ENCODE results near the gene PACS1.
A peak's percentile ranks its signal among the peaks of the same experiment; 100 is the strongest.

Gene PACS1

GRCh38 chr11:66267039-66267378 is 196.9 kb downstream of the PACS1 start:
- Histone ChIP-seq H3K4me3 (ENCODE audit: low read length) (no peak overlapping the region), H3K27ac (ENCODE audit: low read depth, low read length) (no peak overlapping the region), H3K23ac (ENCODE audit: low read length) (no peak overlapping the region), H2AK5ac (ENCODE audit: low read length) (no peak overlapping the region), H3K4me1 (ENCODE audit: control insufficient read depth, low read depth, low read length) (no peaks in the 10 kb centered on the region), H3K9ac (ENCODE audit: low read length) (peak overlapping the region; percentile 22), H3K79me1 (ENCODE audit: low read length) (peaks cover 6% of the 10 kb centered on the region), H2BK120ac (ENCODE audit: low read depth, low read length) (no peak overlapping the region), H3K4ac (ENCODE audit: low read depth, low read length) (no peak overlapping the region), H3K4me2 (ENCODE audit: low read length) (no peak overlapping the region), H2BK15ac (replicated peaks; ENCODE audit: low read depth) (no peak overlapping the region), H3K79me2 (ENCODE audit: control insufficient read depth, insufficient read depth, low read length) (peaks cover 6% of the 10 kb centered on the region), H4K5ac (ENCODE audit: low read length) (no peak overlapping the region), H3K18ac (ENCODE audit: low read length) (no peak overlapping the region), H3K36me3 (ENCODE audit: control insufficient read depth, insufficient read depth, low read length) (peaks cover 8% of the 10 kb centered on the region), H2BK5ac (ENCODE audit: low read length) (no peak overlapping the region), H3K27me3 (ENCODE audit: insufficient read depth, low read length, poor library complexity) (no peaks in the 10 kb centered on the region), H4K8ac (ENCODE audit: low read depth, low read length) (no peak overlapping the region), H3K56ac (ENCODE audit: low read length) (peak overlapping the region; percentile 42)
- WGBS (ENCODE audit: extremely low coverage, insufficient coverage, low lambda C conversion rate) = no CpG with 5 or more reads among the region's 13 CpGs
- DNase-seq = no peak

- Histone ChIP-seq H3K56ac (ENCODE audit: low read length) (peak overlapping the region; percentile 73), H2BK15ac (replicated peaks; ENCODE audit: low read depth) (no peak overlapping the region), H3K79me1 (ENCODE audit: low read length) (peaks cover 6% of the 10 kb centered on the region), H3K9ac (ENCODE audit: low read length) (peak overlapping the region; percentile 69), H3K27ac (ENCODE audit: low read depth, low read length) (peak overlapping the region; percentile 42), H3K79me2 (ENCODE audit: control insufficient read depth, insufficient read depth, low read length) (peaks cover 6% of the 10 kb centered on the region), H3K36me3 (ENCODE audit: control insufficient read depth, insufficient read depth, low read length) (peaks cover 9% of the 10 kb centered on the region), H3K18ac (ENCODE audit: low read length) (peak overlapping the region; percentile 61), H3K4me1 (ENCODE audit: control insufficient read depth, low read depth, low read length) (no peaks in the 10 kb centered on the region), H3K4ac (ENCODE audit: low read depth, low read length) (peak overlapping the region; percentile 72), H2BK5ac (ENCODE audit: low read length) (no peak overlapping the region), H2AK5ac (ENCODE audit: low read length) (no peak overlapping the region), H4K5ac (ENCODE audit: low read length) (no peak overlapping the region), H3K23ac (ENCODE audit: low read length) (no peak overlapping the region), H4K8ac (ENCODE audit: low read depth, low read length) (no peak overlapping the region), H2BK120ac (ENCODE audit: low read depth, low read length) (no peak overlapping the region), H3K4me2 (ENCODE audit: low read length) (peak overlapping the region; percentile 74), H3K4me3 (ENCODE audit: low read length) (peak overlapping the region; percentile 8), H3K27me3 (ENCODE audit: insufficient read depth, low read length, poor library complexity) (no peaks in the 10 kb centered on the region)
- WGBS (ENCODE audit: extremely low coverage, insufficient coverage, low lambda C conversion rate) = no CpG with 5 or more reads among the region's 61 CpGs
- peak; percentile 92 for DNase-seq
Observed at GRCh38 chr11:66267379-66268243, 197.5 kb downstream of the PACS1 start.

GRCh38 chr11:66268244-66268951 is 198.3 kb downstream of the PACS1 start, which contains the start of gene RAB1B:
RAB1B (plus strand) TSS chr11:66268639; CDS start chr11:66268680, 41 bp downstream.
- no CpG with 5 or more reads among the region's 64 CpGs for WGBS (ENCODE audit: extremely low coverage, insufficient coverage, low lambda C conversion rate)
- no peak within 1 kb of the TSS for H4K8ac ChIP-seq (ENCODE audit: low read depth, low read length)

GRCh38 chr11:66268952-66269905 is 199.2 kb downstream of the PACS1 start:
- no CpG with 5 or more reads among the region's 32 CpGs for WGBS (ENCODE audit: extremely low coverage, insufficient coverage, low lambda C conversion rate)
- Histone ChIP-seq H3K18ac (ENCODE audit: low read length) (peak overlapping the region; percentile 92), H2BK15ac (replicated peaks; ENCODE audit: low read depth) (no peak overlapping the region), H2BK120ac (ENCODE audit: low read depth, low read length) (peak overlapping the region; percentile 31), H3K79me1 (ENCODE audit: low read length) (peaks cover 6% of the 10 kb centered on the region), H3K27ac (ENCODE audit: low read depth, low read length) (peak overlapping the region; percentile 85), H3K79me2 (ENCODE audit: control insufficient read depth, insufficient read depth, low read length) (peaks cover 6% of the 10 kb centered on the region), H3K36me3 (ENCODE audit: control insufficient read depth, insufficient read depth, low read length) (peaks cover 12% of the 10 kb centered on the region), H2AK5ac (ENCODE audit: low read length) (no peak overlapping the region), H3K4ac (ENCODE audit: low read depth, low read length) (peak overlapping the region; percentile 87), H4K5ac (ENCODE audit: low read length) (no peak overlapping the region), H3K23ac (ENCODE audit: low read length) (no peak overlapping the region), H3K9ac (ENCODE audit: low read length) (peak overlapping the region; percentile 89), H3K4me2 (ENCODE audit: low read length) (peak overlapping the region; percentile 96), H2BK5ac (ENCODE audit: low read length) (peak overlapping the region; percentile 43), H3K4me3 (ENCODE audit: low read length) (peak overlapping the region; percentile 74), H3K4me1 (ENCODE audit: control insufficient read depth, low read depth, low read length) (no peaks in the 10 kb centered on the region), H3K27me3 (ENCODE audit: insufficient read depth, low read length, poor library complexity) (no peaks in the 10 kb centered on the region), H3K56ac (ENCODE audit: low read length) (peak overlapping the region; percentile 97), H4K8ac (ENCODE audit: low read depth, low read length) (no peak overlapping the region)
- DNase-seq = peak; percentile 90

More at GRCh38 chr11:66268244-66268951, 198.3 kb downstream of the PACS1 start, which contains the start of gene RAB1B:
- Histone ChIP-seq H3K18ac (ENCODE audit: low read length) (peak within 1 kb of the TSS; percentile 92), H3K9ac (ENCODE audit: low read length) (peak within 1 kb of the TSS; percentile 89), H2BK15ac (replicated peaks; ENCODE audit: low read depth) (no peak within 1 kb of the TSS), H3K56ac (ENCODE audit: low read length) (peak within 1 kb of the TSS; percentile 97), H3K4me1 (ENCODE audit: control insufficient read depth, low read depth, low read length) (no peaks in the 10 kb centered on the region), H3K79me1 (ENCODE audit: low read length) (peaks cover 6% of the 10 kb centered on the region), H2AK5ac (ENCODE audit: low read length) (no peak within 1 kb of the TSS), H3K4ac (ENCODE audit: low read depth, low read length) (peak within 1 kb of the TSS; percentile 87), H3K79me2 (ENCODE audit: control insufficient read depth, insufficient read depth, low read length) (peaks cover 6% of the 10 kb centered on the region), H3K27me3 (ENCODE audit: insufficient read depth, low read length, poor library complexity) (no peaks in the 10 kb centered on the region), H2BK120ac (ENCODE audit: low read depth, low read length) (peak within 1 kb of the TSS; percentile 31), H3K27ac (ENCODE audit: low read depth, low read length) (peak within 1 kb of the TSS; percentile 85), H3K4me3 (ENCODE audit: low read length) (peak within 1 kb of the TSS; percentile 74), H3K23ac (ENCODE audit: low read length) (no peak within 1 kb of the TSS), H3K36me3 (ENCODE audit: control insufficient read depth, insufficient read depth, low read length) (peaks cover 11% of the 10 kb centered on the region), H4K5ac (ENCODE audit: low read length) (no peak within 1 kb of the TSS), H2BK5ac (ENCODE audit: low read length) (peak within 1 kb of the TSS; percentile 43), H3K4me2 (ENCODE audit: low read length) (peak within 1 kb of the TSS; percentile 96)
- peak; percentile 100 for DNase-seq

GRCh38 chr11:66271816-66272215 is 201.7 kb downstream of the PACS1 start:
- Histone ChIP-seq H4K5ac (ENCODE audit: low read length) (no peak overlapping the region), H2AK5ac (ENCODE audit: low read length) (no peak overlapping the region), H3K23ac (ENCODE audit: low read length) (no peak overlapping the region), H3K18ac (ENCODE audit: low read length) (no peak overlapping the region), H3K27ac (ENCODE audit: low read depth, low read length) (no peak overlapping the region), H3K79me1 (ENCODE audit: low read length) (peaks cover 6% of the 10 kb centered on the region), H3K36me3 (ENCODE audit: control insufficient read depth, insufficient read depth, low read length) (peaks cover 13% of the 10 kb centered on the region), H2BK5ac (ENCODE audit: low read length) (no peak overlapping the region), H3K4ac (ENCODE audit: low read depth, low read length) (no peak overlapping the region), H2BK120ac (ENCODE audit: low read depth, low read length) (no peak overlapping the region), H3K27me3 (ENCODE audit: insufficient read depth, low read length, poor library complexity) (no peaks in the 10 kb centered on the region), H3K4me3 (ENCODE audit: low read length) (no peak overlapping the region), H3K56ac (ENCODE audit: low read length) (no peak overlapping the region), H2BK15ac (replicated peaks; ENCODE audit: low read depth) (no peak overlapping the region), H4K8ac (ENCODE audit: low read depth, low read length) (no peak overlapping the region), H3K4me2 (ENCODE audit: low read length) (no peak overlapping the region), H3K4me1 (ENCODE audit: control insufficient read depth, low read depth, low read length) (no peaks in the 10 kb centered on the region), H3K9ac (ENCODE audit: low read length) (no peak overlapping the region), H3K79me2 (ENCODE audit: control insufficient read depth, insufficient read depth, low read length) (peaks cover 6% of the 10 kb centered on the region)
- no peak for DNase-seq
- whole genome bisulfite sequencing (ENCODE audit: extremely low coverage, insufficient coverage, low lambda C conversion rate) = no CpG with 5 or more reads among the region's 7 CpGs

Measured in mesendoderm (in vitro differentiated cells).